NCI-H510A (cell line): ENCODE data around the gene FMN1.
"Not testable (repeated sequence)": the region's sequence is repeated elsewhere in the genome, so short reads cannot be mapped to it uniquely, and the experiment has no call there.

Source experiments
- DNase-seq: peaks from one replicate; lab custom pipeline; 2025; lab: John Stamatoyannopoulos, UW

The FMN1 gene

GRCh38 chr15:32970847-32971246 is 223.7 kb downstream of the FMN1 start:
- DNase-seq: no peak

GRCh38 chr15:32967521-32967920 is 227.0 kb downstream of the FMN1 start:
- no peak for DNase-seq

- DNase-seq: no peak
Observed at GRCh38 chr15:32966512-32966911, 228.0 kb downstream of the FMN1 start.

GRCh38 chr15:32965897-32966296 is 228.6 kb downstream of the FMN1 start:
- DNase-seq: no peak

- no peak for DNase-seq
Observed at GRCh38 chr15:32959077-32959476, 235.4 kb downstream of the FMN1 start.

GRCh38 chr15:32957219-32957618 is 237.3 kb downstream of the FMN1 start:
- no peak for DNase-seq

GRCh38 chr15:32956711-32957110 is 237.8 kb downstream of the FMN1 start:
- DNase-seq: no peak

- DNase-seq: no peak
Observed at GRCh38 chr15:32956006-32956405, 238.5 kb downstream of the FMN1 start.

GRCh38 chr15:32953533-32953910 is 241.0 kb downstream of the FMN1 start:
- no peak for DNase-seq

GRCh38 chr15:32952901-32953532 is 241.5 kb downstream of the FMN1 start:
- DNase-seq: no peak

- DNase-seq: no peak
Observed at GRCh38 chr15:32951736-32952464, 242.6 kb downstream of the FMN1 start.

- not testable (repeated sequence) for DNase-seq
Observed at GRCh38 chr15:32950051-32950450, 244.5 kb downstream of the FMN1 start.

GRCh38 chr15:32946210-32946609 is 248.3 kb downstream of the FMN1 start:
- DNase-seq: no peak

- no peak for DNase-seq
Observed at GRCh38 chr15:32944431-32944830, 250.1 kb downstream of the FMN1 start.

- DNase-seq: no peak
Observed at GRCh38 chr15:32943711-32944110, 250.8 kb downstream of the FMN1 start.

- DNase-seq: no peak
Observed at GRCh38 chr15:32942401-32942841, 252.1 kb downstream of the FMN1 start.

GRCh38 chr15:32941823-32942222 is 252.7 kb downstream of the FMN1 start:
- DNase-seq: no peak

GRCh38 chr15:32936976-32937375 is 257.5 kb downstream of the FMN1 start:
- DNase-seq: no peak

- DNase-seq: no peak
Observed at GRCh38 chr15:32936283-32936918, 258.1 kb downstream of the FMN1 start.

GRCh38 chr15:32935139-32935538 is 259.4 kb downstream of the FMN1 start:
- DNase-seq: no peak

GRCh38 chr15:32933236-32933635 is 261.3 kb downstream of the FMN1 start:
- no peak for DNase-seq

- no peak for DNase-seq
Observed at GRCh38 chr15:32928876-32929275, 265.6 kb downstream of the FMN1 start.

GRCh38 chr15:32927124-32927523 is 267.4 kb downstream of the FMN1 start:
- DNase-seq: no peak
